CD4-positive, alpha-beta T cell (primary cell): ENCODE results near the gene POLR1B. TPM values are rescaled to one million over a fixed set of nuclear protein-coding genes. Genes with fewer than 3 reads are reported as not detected.

Source experiments
- ATAC-seq: fragments of 200-7000 bp; cut with Tn5 transposase; one replicate; pipeline ENCODE4 v1.10.0; 2022; ENCODE audit warnings: mild to moderate bottlenecking; ENCODE audit not compliant: poor library complexity
- CTCF ChIA-PET: fragments of 350-600 bp; sonication (Branson Sonifier 250); formaldehyde crosslinking; loops from one replicate; lab custom pipeline; 2021; ENCODE audit warnings: antibody characterized with exemption, inconsistent platforms; lab: Charles Lee
- POLR2A ChIA-PET: fragments of 350-600 bp; sonication (Branson Sonifier 250); formaldehyde crosslinking; loops from one replicate; lab custom pipeline; 2021; ENCODE audit warnings: antibody characterized with exemption, inconsistent platforms; lab: Charles Lee
- DNase-seq, 14 experiments: peaks; one replicate each; pipeline ENCODE4 v3.0.0-alpha.2; 2013 to 2020; ENCODE audit warnings: mixed read lengths in 2 of 14
- H3K27ac ChIP-seq, 2 donors: one replicate each; pipeline versions ENCODE4 v1.5.1 to v1.7.0; 2013; ENCODE audit warnings: low read length in 2 of 2, low read depth in 1 of 2, mild to moderate bottlenecking in 1 of 2
- H3K27me3 ChIP-seq, 2 experiments: 1 replicate in 1 of 2; 2 replicates in 1 of 2; pipeline versions ENCODE4 v1.6.1 to v1.7.0; 2013; ENCODE audit warnings: low read length in 2 of 2, control low read depth in 1 of 2, mild to moderate bottlenecking in 1 of 2, moderate library complexity in 1 of 2; ENCODE audit not compliant: insufficient read depth in 2 of 2, control insufficient read depth in 1 of 2
- H3K36me3 ChIP-seq: one replicate; pipeline ENCODE4 v1.6.1; 2013; ENCODE audit warnings: low read length, control low read depth; ENCODE audit not compliant: insufficient read depth
- H3K4me1 ChIP-seq: one replicate; pipeline ENCODE4 v1.6.1; 2013; ENCODE audit warnings: low read length, control low read depth; ENCODE audit not compliant: insufficient read depth
- H3K4me3 ChIP-seq: one replicate; pipeline ENCODE4 v1.5.1; 2013; ENCODE audit warnings: mild to moderate bottlenecking, low read length, moderate library complexity
- H3K9me3 ChIP-seq, 2 experiments: 1 replicate in 1 of 2; 2 replicates in 1 of 2; pipeline versions ENCODE4 v1.6.1 to v1.7.0; 2013; ENCODE audit warnings: low read length in 2 of 2, mild to moderate bottlenecking in 2 of 2, control low read depth in 1 of 2, moderate library complexity in 1 of 2; ENCODE audit not compliant: control insufficient read depth in 1 of 2, insufficient read depth in 1 of 2
- H3K27ac Mint-ChIP-seq: one replicate; pipeline ENCODE4 v1.8.0; 2020; ENCODE audit warnings: mixed read lengths
- H3K27me3 Mint-ChIP-seq: one replicate; pipeline ENCODE4 v1.8.0; 2021; ENCODE audit warnings: mixed read lengths
- H3K36me3 Mint-ChIP-seq: one replicate; pipeline ENCODE4 v1.8.0; 2021; ENCODE audit warnings: low read depth, mixed read lengths
- H3K4me1 Mint-ChIP-seq: one replicate; pipeline ENCODE4 v1.8.0; 2021; ENCODE audit warnings: low read depth, mixed read lengths
- H3K4me3 Mint-ChIP-seq: one replicate; pipeline ENCODE4 v1.8.0; 2020; ENCODE audit warnings: mild to moderate bottlenecking, mixed read lengths
- H3K9me3 Mint-ChIP-seq: one replicate; pipeline ENCODE4 v1.8.0; 2020; ENCODE audit warnings: mixed read lengths
- intact Hi-C, 2 experiments: fragments of 100-400 bp; cut with DNase I in 1 of 2; cut with micrococcal nuclease in 1 of 2; formaldehyde crosslinking; loops; one replicate each; pipeline versions ENCODE4 v1.15.1 to v1.9.0; 2023 to 2025; cut with DNase I, micrococcal nuclease
- total RNA-seq, 174 experiments: library from RNA in 2 of 174; stranded (reverse) in 2 of 174; gene quantifications; one replicate each; pipeline ENCODE4 v1.2.3 and lab custom pipeline; 2021 to 2026
- TF ChIP-seq, protein P1 (sequence below): fragments of 200-600 bp; IDR thresholded peaks from one replicate; pipeline ENCODE4 v1.8.0; 2022; ENCODE audit warnings: antibody characterized with exemption, mild to moderate bottlenecking

Gene POLR1B
- total RNA-seq, 2 experiments from 2014 or later, result 9.2 to 11.5 TPM

DNA sequence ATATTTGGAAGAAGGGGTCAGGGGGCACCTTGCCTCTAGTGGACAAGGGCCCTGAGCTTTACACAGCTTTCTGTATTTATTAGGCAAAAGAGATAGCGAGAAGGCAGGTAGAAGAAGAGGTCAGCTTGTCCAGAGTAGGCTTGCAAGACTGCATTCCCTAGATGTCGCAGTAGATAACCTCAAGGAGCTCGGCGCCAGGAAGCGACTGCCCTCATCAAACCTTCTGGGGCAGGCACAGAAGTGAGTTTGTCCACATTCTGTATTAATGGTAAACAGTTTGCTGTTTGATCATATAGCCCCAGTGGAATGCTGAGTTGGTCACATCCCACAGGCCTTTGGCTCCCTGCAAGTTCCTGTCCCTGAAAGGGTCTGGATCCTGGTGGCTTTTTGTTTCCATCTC lies 49.1 kb downstream of the POLR1B start:
- peaks cover 52% of the 10 kb centered on the region for H3K36me3 Mint-ChIP-seq
- no peak overlapping the region for H3K4me3 ChIP-seq
- peaks cover 30% of the 10 kb centered on the region for H3K36me3 ChIP-seq
- ATAC-seq (no peak), DNase-seq (no peak)
- no peaks in the 10 kb centered on the region for H3K9me3 Mint-ChIP-seq
- ChIA-PET POLR2A (interaction anchor here (1.0 kb wide), 1 partner anchor 36 kb away, joined by 3 read pairs; no protein-coding TSS in a partner anchor), CTCF (no interaction called here)
- no peaks in the 10 kb centered on the region for H3K27me3 Mint-ChIP-seq
- TF ChIP-seq, protein P1, sequence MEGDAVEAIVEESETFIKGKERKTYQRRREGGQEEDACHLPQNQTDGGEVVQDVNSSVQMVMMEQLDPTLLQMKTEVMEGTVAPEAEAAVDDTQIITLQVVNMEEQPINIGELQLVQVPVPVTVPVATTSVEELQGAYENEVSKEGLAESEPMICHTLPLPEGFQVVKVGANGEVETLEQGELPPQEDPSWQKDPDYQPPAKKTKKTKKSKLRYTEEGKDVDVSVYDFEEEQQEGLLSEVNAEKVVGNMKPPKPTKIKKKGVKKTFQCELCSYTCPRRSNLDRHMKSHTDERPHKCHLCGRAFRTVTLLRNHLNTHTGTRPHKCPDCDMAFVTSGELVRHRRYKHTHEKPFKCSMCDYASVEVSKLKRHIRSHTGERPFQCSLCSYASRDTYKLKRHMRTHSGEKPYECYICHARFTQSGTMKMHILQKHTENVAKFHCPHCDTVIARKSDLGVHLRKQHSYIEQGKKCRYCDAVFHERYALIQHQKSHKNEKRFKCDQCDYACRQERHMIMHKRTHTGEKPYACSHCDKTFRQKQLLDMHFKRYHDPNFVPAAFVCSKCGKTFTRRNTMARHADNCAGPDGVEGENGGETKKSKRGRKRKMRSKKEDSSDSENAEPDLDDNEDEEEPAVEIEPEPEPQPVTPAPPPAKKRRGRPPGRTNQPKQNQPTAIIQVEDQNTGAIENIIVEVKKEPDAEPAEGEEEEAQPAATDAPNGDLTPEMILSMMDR, result no peak
- peaks cover 9% of the 10 kb centered on the region for H3K4me1 Mint-ChIP-seq
- H3K4me3 Mint-ChIP-seq, result no peak overlapping the region
- intact Hi-C loops, result loop anchor here in 1 of 2 experiments (1.0 kb wide), 1 partner anchor 16 kb away; no protein-coding TSS in a partner anchor
- peaks cover 2% of the 10 kb centered on the region for H3K4me1 ChIP-seq
- H3K27me3 ChIP-seq, result no peaks in the 10 kb centered on the region
- H3K9me3 ChIP-seq, result no peaks in the 10 kb centered on the region
- no peak overlapping the region for H3K27ac Mint-ChIP-seq
- no peak overlapping the region for H3K27ac ChIP-seq

- TF ChIP-seq, protein P1, result no peak
- intact Hi-C loops, result no loop called here
- H3K9me3 ChIP-seq, result no peaks in the 10 kb centered on the region
- ChIA-PET CTCF (no interaction called here), POLR2A (no interaction called here)
- no peak overlapping the region for H3K27ac ChIP-seq
- Mint-ChIP-seq H3K9me3 (no peaks in the 10 kb centered on the region), H3K4me1 (no peaks in the 10 kb centered on the region), H3K36me3 (peaks cover 34% of the 10 kb centered on the region), H3K27me3 (no peaks in the 10 kb centered on the region), H3K27ac (no peak overlapping the region), H3K4me3 (no peak overlapping the region)
- ATAC-seq (no peak), DNase-seq (no peak)
- H3K36me3 ChIP-seq, result peaks cover 13% of the 10 kb centered on the region
- no peak overlapping the region for H3K4me3 ChIP-seq
- no peaks in the 10 kb centered on the region for H3K4me1 ChIP-seq
- no peaks in the 10 kb centered on the region for H3K27me3 ChIP-seq
These were observed 51.5 kb downstream of the POLR1B start for GRCh38 chr2:112593736-112594135.

- TF ChIP-seq, protein P1, result no peak
- H3K27ac Mint-ChIP-seq, result no peak overlapping the region
- intact Hi-C loops, result no loop called here
- POLR2A ChIA-PET, result no interaction called here
- Histone ChIP-seq H3K9me3 (no peaks in the 10 kb centered on the region), H3K4me3 (no peak overlapping the region), H3K27me3 (no peaks in the 10 kb centered on the region), H3K36me3 (peaks cover 3% of the 10 kb centered on the region), H3K4me1 (peaks cover 4% of the 10 kb centered on the region), H3K27ac (no peak overlapping the region)
- peaks cover 5% of the 10 kb centered on the region for H3K4me1 Mint-ChIP-seq
- H3K27me3 Mint-ChIP-seq, result no peaks in the 10 kb centered on the region
- DNase-seq (no peak), ATAC-seq (no peak)
- peaks cover 12% of the 10 kb centered on the region for H3K36me3 Mint-ChIP-seq
- CTCF ChIA-PET, result interaction anchor here (1.0 kb wide), 2 partner anchors 129 kb away, joined by 3 read pairs; no protein-coding TSS in a partner anchor
- no peak overlapping the region for H3K4me3 Mint-ChIP-seq
- no peaks in the 10 kb centered on the region for H3K9me3 Mint-ChIP-seq
These were observed 55.5 kb downstream of the POLR1B start for GRCh38 chr2:112597537-112598322.
